ENCODE measurements around the gene METTL15.

DNA sequence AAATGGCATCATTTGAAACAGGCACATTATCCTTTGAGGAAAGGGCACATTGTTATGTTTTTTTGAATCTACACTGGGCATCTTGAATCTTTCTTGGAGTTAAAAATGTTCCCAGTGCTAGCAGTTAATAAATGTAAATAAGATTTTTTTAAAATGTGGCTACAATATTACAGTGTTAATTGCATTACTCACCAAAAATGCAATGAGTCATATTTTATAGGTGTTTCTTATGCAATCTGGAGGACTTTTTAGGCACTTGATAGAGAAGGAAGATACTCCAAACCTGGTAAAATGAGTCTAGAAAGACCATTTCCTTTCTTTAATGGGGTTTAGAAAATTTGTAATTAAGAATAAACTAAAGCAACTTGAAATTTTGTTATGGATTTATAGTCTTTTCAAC is 238.0 kb downstream of the METTL15 start:
- TF ChIP-seq POLR2AphosphoS5 (IDR thresholded peaks at IDR 0.05) (no peak), POLR2A (IDR thresholded peaks at IDR 0.05) (no peak)
- TF ChIP-seq, protein P1, sequence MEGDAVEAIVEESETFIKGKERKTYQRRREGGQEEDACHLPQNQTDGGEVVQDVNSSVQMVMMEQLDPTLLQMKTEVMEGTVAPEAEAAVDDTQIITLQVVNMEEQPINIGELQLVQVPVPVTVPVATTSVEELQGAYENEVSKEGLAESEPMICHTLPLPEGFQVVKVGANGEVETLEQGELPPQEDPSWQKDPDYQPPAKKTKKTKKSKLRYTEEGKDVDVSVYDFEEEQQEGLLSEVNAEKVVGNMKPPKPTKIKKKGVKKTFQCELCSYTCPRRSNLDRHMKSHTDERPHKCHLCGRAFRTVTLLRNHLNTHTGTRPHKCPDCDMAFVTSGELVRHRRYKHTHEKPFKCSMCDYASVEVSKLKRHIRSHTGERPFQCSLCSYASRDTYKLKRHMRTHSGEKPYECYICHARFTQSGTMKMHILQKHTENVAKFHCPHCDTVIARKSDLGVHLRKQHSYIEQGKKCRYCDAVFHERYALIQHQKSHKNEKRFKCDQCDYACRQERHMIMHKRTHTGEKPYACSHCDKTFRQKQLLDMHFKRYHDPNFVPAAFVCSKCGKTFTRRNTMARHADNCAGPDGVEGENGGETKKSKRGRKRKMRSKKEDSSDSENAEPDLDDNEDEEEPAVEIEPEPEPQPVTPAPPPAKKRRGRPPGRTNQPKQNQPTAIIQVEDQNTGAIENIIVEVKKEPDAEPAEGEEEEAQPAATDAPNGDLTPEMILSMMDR (IDR thresholded peaks at IDR 0.05), result no peak

Data from breast epithelium (tissue), 3 donors.